Upper lobe of right lung (tissue), 1 donor: ENCODE results near the gene FAR2. TPM values are rescaled to one million over a fixed set of nuclear protein-coding genes. Genes with fewer than 3 reads are reported as not detected.

Experiments used
- ATAC-seq: fragments of 200-7000 bp; cut with Tn5 transposase; one replicate; pipeline ENCODE4 v1.9.1; 2020; ENCODE audit warnings: mild to moderate bottlenecking, moderate library complexity
- DNase-seq: peaks from one replicate; pipeline ENCODE4 v3.0.0-alpha.2; 2020
- H3K27ac ChIP-seq: fragments of 200-600 bp; one replicate; pipeline ENCODE4 v1.8.0; 2022
- H3K27me3 ChIP-seq: fragments of 200-600 bp; one replicate; pipeline ENCODE4 v1.8.0; 2022; ENCODE audit warnings: mild to moderate bottlenecking
- H3K36me3 ChIP-seq: fragments of 200-600 bp; one replicate; pipeline ENCODE4 v1.8.0; 2022
- H3K4me1 ChIP-seq: fragments of 200-600 bp; one replicate; pipeline ENCODE4 v1.8.0; 2022
- H3K4me3 ChIP-seq: fragments of 200-600 bp; one replicate; pipeline ENCODE4 v1.8.0; 2022; ENCODE audit warnings: mild to moderate bottlenecking
- H3K9me3 ChIP-seq: fragments of 200-600 bp; one replicate; pipeline ENCODE4 v1.8.0; 2022
- intact Hi-C: fragments of 100-400 bp; cut with DNase I; formaldehyde crosslinking; loops from one replicate; pipeline ENCODE4 v1.11.0; 2022
- total RNA-seq: library from RNA; stranded (reverse); fragmentation: NEBNext Ultra II Directional; extraction: Animal tissue kit (Norgen Biotek cat#: 25700); gene quantifications from one replicate; pipeline ENCODE4 v1.2.1, GENCODE V29; 2021
- TF ChIP-seq, protein P1 (sequence below): fragments of 200-600 bp; IDR thresholded peaks from one replicate; pipeline ENCODE4 v1.8.0; 2022; ENCODE audit warnings: antibody characterized with exemption
- donor health status: DM: no; HTN: yes; CAD: no; lungs with severe emphysema.

The FAR2 gene
- total RNA-seq, 1 donor from 2014 or later = 13.3 TPM

DNA sequence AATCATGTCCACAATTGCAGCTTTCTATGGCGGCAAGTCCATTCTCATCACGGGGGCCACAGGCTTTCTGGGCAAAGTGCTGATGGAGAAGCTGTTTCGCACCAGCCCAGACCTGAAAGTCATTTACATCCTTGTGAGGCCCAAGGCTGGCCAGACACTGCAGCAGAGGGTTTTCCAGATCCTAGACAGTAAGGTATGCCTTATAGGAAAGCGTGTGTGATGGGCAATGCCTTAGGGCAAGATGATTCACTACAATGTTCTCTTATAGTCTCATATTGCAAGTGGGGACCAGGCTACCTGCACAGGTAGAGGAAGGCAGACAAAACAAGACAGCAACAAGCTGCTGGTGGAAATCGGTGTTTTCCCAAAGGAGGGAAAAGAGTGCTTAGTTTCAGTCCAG, 121.4 kb downstream of the FAR2 start:
- TF ChIP-seq, protein P1, sequence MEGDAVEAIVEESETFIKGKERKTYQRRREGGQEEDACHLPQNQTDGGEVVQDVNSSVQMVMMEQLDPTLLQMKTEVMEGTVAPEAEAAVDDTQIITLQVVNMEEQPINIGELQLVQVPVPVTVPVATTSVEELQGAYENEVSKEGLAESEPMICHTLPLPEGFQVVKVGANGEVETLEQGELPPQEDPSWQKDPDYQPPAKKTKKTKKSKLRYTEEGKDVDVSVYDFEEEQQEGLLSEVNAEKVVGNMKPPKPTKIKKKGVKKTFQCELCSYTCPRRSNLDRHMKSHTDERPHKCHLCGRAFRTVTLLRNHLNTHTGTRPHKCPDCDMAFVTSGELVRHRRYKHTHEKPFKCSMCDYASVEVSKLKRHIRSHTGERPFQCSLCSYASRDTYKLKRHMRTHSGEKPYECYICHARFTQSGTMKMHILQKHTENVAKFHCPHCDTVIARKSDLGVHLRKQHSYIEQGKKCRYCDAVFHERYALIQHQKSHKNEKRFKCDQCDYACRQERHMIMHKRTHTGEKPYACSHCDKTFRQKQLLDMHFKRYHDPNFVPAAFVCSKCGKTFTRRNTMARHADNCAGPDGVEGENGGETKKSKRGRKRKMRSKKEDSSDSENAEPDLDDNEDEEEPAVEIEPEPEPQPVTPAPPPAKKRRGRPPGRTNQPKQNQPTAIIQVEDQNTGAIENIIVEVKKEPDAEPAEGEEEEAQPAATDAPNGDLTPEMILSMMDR = no peak
- no peaks in the 10 kb centered on the region for H3K9me3 ChIP-seq
- no peaks in the 10 kb centered on the region for H3K27me3 ChIP-seq
- intact Hi-C loops = no loop called here
- H3K4me1 ChIP-seq = no peaks in the 10 kb centered on the region
- no peaks in the 10 kb centered on the region for H3K36me3 ChIP-seq
- DNase-seq (no peak), ATAC-seq (no peak)
- H3K27ac ChIP-seq = no peak overlapping the region
- no peak overlapping the region for H3K4me3 ChIP-seq

DNA sequence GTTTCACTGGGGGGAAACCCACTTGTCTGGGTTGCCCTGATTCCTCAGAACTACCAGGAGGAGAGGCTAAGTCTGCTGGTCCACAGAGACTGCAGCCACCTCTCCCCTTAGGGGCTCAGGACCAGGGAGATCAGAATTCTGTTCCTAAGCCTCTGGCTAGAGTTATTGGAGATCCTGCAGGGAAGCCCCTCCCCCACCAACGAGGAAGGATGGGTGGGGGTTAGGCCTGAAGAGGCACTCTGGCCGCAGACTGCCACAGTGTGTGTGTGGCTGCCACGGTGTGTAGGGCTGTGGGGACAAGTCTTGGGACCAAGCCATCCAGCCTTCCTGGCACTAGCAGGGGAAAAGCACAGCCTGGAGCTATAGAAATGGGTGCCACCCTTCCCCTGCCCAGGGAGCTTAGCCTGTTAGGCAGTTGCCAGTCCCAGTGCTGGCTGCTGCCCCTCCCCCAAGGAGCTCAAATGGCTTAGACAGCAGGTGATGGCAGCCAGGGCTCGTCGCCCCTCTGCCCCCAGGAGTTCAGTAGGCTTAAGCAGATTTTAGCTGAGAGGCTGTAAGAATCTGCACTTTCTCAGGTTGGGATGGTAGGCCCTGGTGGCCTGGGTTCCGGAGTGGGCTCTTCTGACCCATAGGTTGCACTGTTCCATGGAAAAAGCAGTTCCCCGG, 124.2 kb downstream of the FAR2 start:
- no peaks in the 10 kb centered on the region for H3K9me3 ChIP-seq
- no peak overlapping the region for H3K4me3 ChIP-seq
- no peaks in the 10 kb centered on the region for H3K4me1 ChIP-seq
- no peaks in the 10 kb centered on the region for H3K36me3 ChIP-seq
- TF ChIP-seq, protein P1 = no peak
- H3K27me3 ChIP-seq = no peaks in the 10 kb centered on the region
- ATAC-seq (no peak), DNase-seq (no peak)
- H3K27ac ChIP-seq = no peak overlapping the region
- intact Hi-C loops = no loop called here

GRCh38 chr12:29275834-29276233, 126.8 kb downstream of the FAR2 start:
- Histone ChIP-seq H3K27ac (no peak overlapping the region), H3K27me3 (no peaks in the 10 kb centered on the region), H3K36me3 (no peaks in the 10 kb centered on the region), H3K4me3 (no peak overlapping the region), H3K9me3 (no peaks in the 10 kb centered on the region), H3K4me1 (no peaks in the 10 kb centered on the region)
- DNase-seq (no peak), ATAC-seq (no peak)
- TF ChIP-seq, protein P1 = no peak
- intact Hi-C loops = no loop called here

DNA sequence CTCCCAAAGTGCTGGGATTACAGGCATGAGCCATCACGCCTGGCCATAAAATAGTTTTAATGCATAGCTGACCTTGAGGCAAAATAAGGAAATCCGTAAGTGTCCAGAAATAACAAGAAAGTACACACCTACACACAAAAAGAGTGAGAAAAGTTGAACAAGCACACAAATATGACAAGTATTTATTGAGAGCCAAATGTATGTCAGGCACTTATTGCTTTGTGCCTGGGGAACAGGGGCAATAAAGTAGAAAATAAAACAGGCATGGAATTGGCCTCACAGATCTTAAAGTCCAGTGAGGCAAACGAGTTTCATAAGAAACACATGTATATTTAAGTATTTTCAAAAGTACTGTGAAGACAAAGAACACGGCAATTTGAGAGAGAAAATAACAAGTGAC, 128.2 kb downstream of the FAR2 start:
- Histone ChIP-seq H3K27me3 (no peaks in the 10 kb centered on the region), H3K36me3 (no peaks in the 10 kb centered on the region), H3K4me3 (no peak overlapping the region), H3K9me3 (no peaks in the 10 kb centered on the region), H3K27ac (no peak overlapping the region), H3K4me1 (no peaks in the 10 kb centered on the region)
- ATAC-seq = no peak
- intact Hi-C loops = no loop called here
- DNase-seq = no peak
- TF ChIP-seq, protein P1 = no peak

- TF ChIP-seq, protein P1 = no peak
- Histone ChIP-seq H3K36me3 (no peaks in the 10 kb centered on the region), H3K4me1 (no peaks in the 10 kb centered on the region), H3K4me3 (no peak overlapping the region), H3K27me3 (no peaks in the 10 kb centered on the region), H3K27ac (no peak overlapping the region), H3K9me3 (no peaks in the 10 kb centered on the region)
- ATAC-seq (no peak), DNase-seq (no peak)
- intact Hi-C loops = no loop called here
Measured at GRCh38 chr12:29278673-29279420, 129.8 kb downstream of the FAR2 start.
